ENCODE data around the gene SRGAP1. TPM values are rescaled to one million over a fixed set of nuclear protein-coding genes. Genes with fewer than 3 reads are reported as not detected.

Gene SRGAP1
- total and polyA plus RNA-seq, 9 donors = 4.7 to 10.5 (median 5.7) TPM

GRCh38 chr12:64085154-64085553, 240.7 kb downstream of the SRGAP1 start:
- no peaks in the 10 kb centered on the region for H3K36me3 ChIP-seq (ENCODE audit: control insufficient read depth, insufficient read depth, low read length)
- no peaks in the 10 kb centered on the region for H3K9me3 ChIP-seq (replicated peaks; ENCODE audit: control insufficient read depth, low read depth, low read length)
- WGBS (ENCODE audit: insufficient coverage) = 96% methylated on average over 2 of the region's 4 CpGs
- DNase-seq = no peak
- peaks cover 27% of the 10 kb centered on the region for H3K4me1 ChIP-seq (ENCODE audit: control insufficient read depth, insufficient read depth, low read length)
- no peak overlapping the region for H3K27ac ChIP-seq (ENCODE audit: low read length)
- H3K4me3 ChIP-seq (ENCODE audit: low read length) = no peak overlapping the region
- no peaks in the 10 kb centered on the region for H3K27me3 ChIP-seq (ENCODE audit: control insufficient read depth, insufficient read depth, low read length)

GRCh38 chr12:64085996-64086395, 241.5 kb downstream of the SRGAP1 start:
- DNase-seq = peak; percentile 21
- no peaks in the 10 kb centered on the region for H3K36me3 ChIP-seq (ENCODE audit: control insufficient read depth, insufficient read depth, low read length)
- peaks cover 28% of the 10 kb centered on the region for H3K4me1 ChIP-seq (ENCODE audit: control insufficient read depth, insufficient read depth, low read length)
- no peaks in the 10 kb centered on the region for H3K9me3 ChIP-seq (replicated peaks; ENCODE audit: control insufficient read depth, low read depth, low read length)
- H3K27me3 ChIP-seq (ENCODE audit: control insufficient read depth, insufficient read depth, low read length) = no peaks in the 10 kb centered on the region
- no CpG with 5 or more reads among the region's 4 CpGs for WGBS (ENCODE audit: insufficient coverage)
- no peak overlapping the region for H3K4me3 ChIP-seq (ENCODE audit: low read length)
- no peak overlapping the region for H3K27ac ChIP-seq (ENCODE audit: low read length)

- no peaks in the 10 kb centered on the region for H3K27me3 ChIP-seq (ENCODE audit: control insufficient read depth, insufficient read depth, low read length)
- H3K4me3 ChIP-seq (ENCODE audit: low read length) = no peak overlapping the region
- H3K36me3 ChIP-seq (ENCODE audit: control insufficient read depth, insufficient read depth, low read length) = no peaks in the 10 kb centered on the region
- WGBS (ENCODE audit: insufficient coverage) = no CpG with 5 or more reads among the region's 4 CpGs
- DNase-seq = peak; percentile 13
- H3K27ac ChIP-seq (ENCODE audit: low read length) = no peak overlapping the region
- peaks cover 27% of the 10 kb centered on the region for H3K4me1 ChIP-seq (ENCODE audit: control insufficient read depth, insufficient read depth, low read length)
- H3K9me3 ChIP-seq (replicated peaks; ENCODE audit: control insufficient read depth, low read depth, low read length) = no peaks in the 10 kb centered on the region
These were observed 242.4 kb downstream of the SRGAP1 start for GRCh38 chr12:64086946-64087345.

GRCh38 chr12:64087761-64088160, 243.3 kb downstream of the SRGAP1 start:
- H3K27ac ChIP-seq (ENCODE audit: low read length) = no peak overlapping the region
- H3K27me3 ChIP-seq (ENCODE audit: control insufficient read depth, insufficient read depth, low read length) = no peaks in the 10 kb centered on the region
- H3K4me1 ChIP-seq (ENCODE audit: control insufficient read depth, insufficient read depth, low read length) = peaks cover 21% of the 10 kb centered on the region
- H3K36me3 ChIP-seq (ENCODE audit: control insufficient read depth, insufficient read depth, low read length) = no peaks in the 10 kb centered on the region
- H3K4me3 ChIP-seq (ENCODE audit: low read length) = no peak overlapping the region
- no peaks in the 10 kb centered on the region for H3K9me3 ChIP-seq (replicated peaks; ENCODE audit: control insufficient read depth, low read depth, low read length)
- WGBS (ENCODE audit: insufficient coverage) = no CpG with 5 or more reads among the region's 2 CpGs
- DNase-seq = no peak

GRCh38 chr12:64088431-64089349, 244.2 kb downstream of the SRGAP1 start:
- Histone ChIP-seq H3K27me3 (ENCODE audit: control insufficient read depth, insufficient read depth, low read length) (no peaks in the 10 kb centered on the region), H3K27ac (ENCODE audit: low read length) (peak overlapping the region; percentile 52), H3K4me3 (ENCODE audit: low read length) (no peak overlapping the region), H3K9me3 (replicated peaks; ENCODE audit: control insufficient read depth, low read depth, low read length) (no peaks in the 10 kb centered on the region), H3K36me3 (ENCODE audit: control insufficient read depth, insufficient read depth, low read length) (no peaks in the 10 kb centered on the region), H3K4me1 (ENCODE audit: control insufficient read depth, insufficient read depth, low read length) (peaks cover 18% of the 10 kb centered on the region)
- 71% methylated on average over 7 of the region's 12 CpGs for WGBS (ENCODE audit: insufficient coverage)
- peak; percentile 84 for DNase-seq

- peaks cover 18% of the 10 kb centered on the region for H3K4me1 ChIP-seq (ENCODE audit: control insufficient read depth, insufficient read depth, low read length)
These were observed 245.5 kb downstream of the SRGAP1 start for GRCh38 chr12:64090047-64090446.

GRCh38 chr12:64091186-64091585, 246.7 kb downstream of the SRGAP1 start:
- H3K27ac ChIP-seq (ENCODE audit: low read length) = no peak overlapping the region
- no peaks in the 10 kb centered on the region for H3K27me3 ChIP-seq (ENCODE audit: control insufficient read depth, insufficient read depth, low read length)
- H3K4me1 ChIP-seq (ENCODE audit: control insufficient read depth, insufficient read depth, low read length) = peaks cover 13% of the 10 kb centered on the region
- peak; percentile 42 for DNase-seq
- no peak overlapping the region for H3K4me3 ChIP-seq (ENCODE audit: low read length)
- H3K9me3 ChIP-seq (replicated peaks; ENCODE audit: control insufficient read depth, low read depth, low read length) = no peaks in the 10 kb centered on the region
- no CpG with 5 or more reads among the region's 4 CpGs for WGBS (ENCODE audit: insufficient coverage)
- no peaks in the 10 kb centered on the region for H3K36me3 ChIP-seq (ENCODE audit: control insufficient read depth, insufficient read depth, low read length)

More at GRCh38 chr12:64090047-64090446, 245.5 kb downstream of the SRGAP1 start:
- H3K27ac ChIP-seq (ENCODE audit: low read length) = no peak overlapping the region
- no peaks in the 10 kb centered on the region for H3K36me3 ChIP-seq (ENCODE audit: control insufficient read depth, insufficient read depth, low read length)
- H3K27me3 ChIP-seq (ENCODE audit: control insufficient read depth, insufficient read depth, low read length) = no peaks in the 10 kb centered on the region
- peak; percentile 38 for DNase-seq
- no CpG with 5 or more reads among the region's 1 CpG for WGBS (ENCODE audit: insufficient coverage)
- no peak overlapping the region for H3K4me3 ChIP-seq (ENCODE audit: low read length)
- H3K9me3 ChIP-seq (replicated peaks; ENCODE audit: control insufficient read depth, low read depth, low read length) = no peaks in the 10 kb centered on the region

- H3K4me3 ChIP-seq (ENCODE audit: low read length) = no peak overlapping the region
- no peaks in the 10 kb centered on the region for H3K9me3 ChIP-seq (replicated peaks; ENCODE audit: control insufficient read depth, low read depth, low read length)
- no peaks in the 10 kb centered on the region for H3K36me3 ChIP-seq (ENCODE audit: control insufficient read depth, insufficient read depth, low read length)
- no peaks in the 10 kb centered on the region for H3K27me3 ChIP-seq (ENCODE audit: control insufficient read depth, insufficient read depth, low read length)
- peaks cover 16% of the 10 kb centered on the region for H3K4me1 ChIP-seq (ENCODE audit: control insufficient read depth, insufficient read depth, low read length)
- WGBS (ENCODE audit: insufficient coverage) = no CpG with 5 or more reads among the region's 4 CpGs
- DNase-seq = no peak
- no peak overlapping the region for H3K27ac ChIP-seq (ENCODE audit: low read length)
These were observed 248.2 kb downstream of the SRGAP1 start for GRCh38 chr12:64092507-64093196.

- no CpG with 5 or more reads among the region's 3 CpGs for WGBS (ENCODE audit: insufficient coverage)
- Histone ChIP-seq H3K9me3 (replicated peaks; ENCODE audit: control insufficient read depth, low read depth, low read length) (no peaks in the 10 kb centered on the region), H3K4me1 (ENCODE audit: control insufficient read depth, insufficient read depth, low read length) (peaks cover 15% of the 10 kb centered on the region), H3K27me3 (ENCODE audit: control insufficient read depth, insufficient read depth, low read length) (no peaks in the 10 kb centered on the region), H3K4me3 (ENCODE audit: low read length) (no peak overlapping the region), H3K27ac (ENCODE audit: low read length) (no peak overlapping the region), H3K36me3 (ENCODE audit: control insufficient read depth, insufficient read depth, low read length) (no peaks in the 10 kb centered on the region)
- no peak for DNase-seq
These were observed 249.2 kb downstream of the SRGAP1 start for GRCh38 chr12:64093689-64094088.

- no peak overlapping the region for H3K27ac ChIP-seq (ENCODE audit: low read length)
- H3K27me3 ChIP-seq (ENCODE audit: control insufficient read depth, insufficient read depth, low read length) = no peaks in the 10 kb centered on the region
- 86% methylated on average over 1 of the region's 4 CpGs for WGBS (ENCODE audit: insufficient coverage)
- no peaks in the 10 kb centered on the region for H3K36me3 ChIP-seq (ENCODE audit: control insufficient read depth, insufficient read depth, low read length)
- no peaks in the 10 kb centered on the region for H3K9me3 ChIP-seq (replicated peaks; ENCODE audit: control insufficient read depth, low read depth, low read length)
- peaks cover 10% of the 10 kb centered on the region for H3K4me1 ChIP-seq (ENCODE audit: control insufficient read depth, insufficient read depth, low read length)
- no peak overlapping the region for H3K4me3 ChIP-seq (ENCODE audit: low read length)
- DNase-seq = peak; percentile 71
These were observed 253.0 kb downstream of the SRGAP1 start for GRCh38 chr12:64097366-64098105.

All from muscle of leg (tissue), 11 donors.